ENCODE measurements around the gene PLB1. TPM values are rescaled to one million over a fixed set of nuclear protein-coding genes. Genes with fewer than 3 reads are reported as not detected.

PLB1 gene
- total RNA-seq, 2 experiments from 2014 or later, result 0.25 to 0.50 TPM

DNA sequence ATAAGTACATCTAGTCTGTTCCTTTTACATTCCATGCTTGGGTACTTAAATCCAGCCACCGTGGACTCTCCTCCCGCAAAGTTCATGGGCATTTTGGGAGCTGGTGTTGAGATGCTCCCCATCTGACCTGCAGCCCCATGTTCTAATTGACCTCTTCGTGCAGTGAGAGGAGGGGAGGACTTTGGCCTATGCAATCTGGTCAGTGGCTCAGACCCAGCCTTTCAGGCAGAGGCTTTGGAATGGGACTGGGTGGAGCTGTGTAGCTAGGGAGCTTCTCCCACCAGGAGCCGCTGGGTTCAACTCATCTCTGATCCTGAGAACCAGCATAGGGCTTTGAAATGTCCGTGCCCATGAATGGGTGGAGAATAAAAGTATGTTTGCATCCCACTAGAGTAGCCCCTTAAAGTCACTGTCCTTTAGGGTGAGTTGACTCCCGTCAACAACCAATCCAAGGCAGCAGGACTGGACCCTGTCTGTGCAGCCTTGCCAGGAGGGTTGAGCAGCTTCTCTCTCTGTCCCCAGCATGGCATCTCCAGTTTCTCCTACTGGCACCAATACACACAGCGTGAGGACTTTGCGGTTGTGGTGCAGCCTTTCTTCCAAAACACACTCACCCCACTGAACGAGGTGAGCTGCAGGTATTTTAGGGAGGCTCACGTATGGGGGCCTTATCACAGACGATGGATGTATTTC, 135.8 kb downstream of the PLB1 start:
- Mint-ChIP-seq H3K4me3 (no peak overlapping the region), H3K27me3 (no peaks in the 10 kb centered on the region), H3K27ac (no peak overlapping the region), H3K9me3 (no peaks in the 10 kb centered on the region), H3K36me3 (ENCODE audit: low read depth) (no peaks in the 10 kb centered on the region), H3K4me1 (ENCODE audit: low read depth) (peaks cover 15% of the 10 kb centered on the region)
- POLR2A ChIA-PET, result interaction anchor here (1.2 to 2.2 kb wide), 2 partner anchors 10 to 51 kb away, joined by 5 to 8 read pairs; no protein-coding TSS in a partner anchor
- DNase-seq (no peak), ATAC-seq (no peak)
- CTCF ChIA-PET, result interaction anchor here (1.9 to 2.2 kb wide), 2 partner anchors 37 to 65 kb away, joined by 8 to 10 read pairs; no protein-coding TSS in a partner anchor
- intact Hi-C loops (cut with micrococcal nuclease), result no loop called here
- TF ChIP-seq, protein P1, sequence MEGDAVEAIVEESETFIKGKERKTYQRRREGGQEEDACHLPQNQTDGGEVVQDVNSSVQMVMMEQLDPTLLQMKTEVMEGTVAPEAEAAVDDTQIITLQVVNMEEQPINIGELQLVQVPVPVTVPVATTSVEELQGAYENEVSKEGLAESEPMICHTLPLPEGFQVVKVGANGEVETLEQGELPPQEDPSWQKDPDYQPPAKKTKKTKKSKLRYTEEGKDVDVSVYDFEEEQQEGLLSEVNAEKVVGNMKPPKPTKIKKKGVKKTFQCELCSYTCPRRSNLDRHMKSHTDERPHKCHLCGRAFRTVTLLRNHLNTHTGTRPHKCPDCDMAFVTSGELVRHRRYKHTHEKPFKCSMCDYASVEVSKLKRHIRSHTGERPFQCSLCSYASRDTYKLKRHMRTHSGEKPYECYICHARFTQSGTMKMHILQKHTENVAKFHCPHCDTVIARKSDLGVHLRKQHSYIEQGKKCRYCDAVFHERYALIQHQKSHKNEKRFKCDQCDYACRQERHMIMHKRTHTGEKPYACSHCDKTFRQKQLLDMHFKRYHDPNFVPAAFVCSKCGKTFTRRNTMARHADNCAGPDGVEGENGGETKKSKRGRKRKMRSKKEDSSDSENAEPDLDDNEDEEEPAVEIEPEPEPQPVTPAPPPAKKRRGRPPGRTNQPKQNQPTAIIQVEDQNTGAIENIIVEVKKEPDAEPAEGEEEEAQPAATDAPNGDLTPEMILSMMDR (IDR thresholded peaks at IDR 0.05), result no peak

DNA sequence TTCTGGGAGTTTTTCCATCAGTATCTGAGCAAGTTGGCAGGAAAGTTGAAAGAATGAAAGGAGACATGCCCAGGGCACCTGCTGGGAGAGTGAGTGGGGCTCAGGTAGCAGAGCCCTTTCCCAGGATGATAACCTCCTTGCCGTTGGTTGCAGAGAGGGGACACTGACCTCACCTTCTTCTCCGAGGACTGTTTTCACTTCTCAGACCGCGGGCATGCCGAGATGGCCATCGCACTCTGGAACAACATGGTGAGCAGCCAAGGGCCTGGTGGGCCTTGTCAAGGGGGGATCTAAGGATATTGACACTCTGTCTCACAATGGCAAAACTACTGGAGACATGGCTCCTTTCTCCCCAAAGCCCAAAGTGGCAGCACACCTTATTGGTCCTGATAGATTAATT, 136.9 kb downstream of the PLB1 start:
- intact Hi-C loops (cut with micrococcal nuclease), result no loop called here
- POLR2A ChIA-PET, result no interaction called here

DNA sequence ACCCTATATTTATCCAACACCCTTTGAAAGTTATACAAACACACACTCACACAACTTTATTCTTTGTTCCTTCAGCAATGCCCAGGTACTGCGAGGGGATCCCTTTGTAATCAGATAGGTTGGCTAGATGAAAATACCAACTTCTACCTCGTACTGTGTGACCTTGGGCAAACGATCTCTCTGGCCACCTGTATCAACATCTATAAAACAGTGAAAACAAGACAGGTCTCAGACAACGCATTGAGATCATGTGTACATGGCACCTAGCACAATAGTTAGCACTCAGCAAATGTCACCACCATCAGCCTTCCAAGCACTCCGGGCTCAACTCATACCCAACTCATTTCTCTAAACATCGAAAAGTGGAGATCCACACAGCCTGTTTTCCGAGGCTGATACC, 137.3 kb downstream of the PLB1 start:
- Mint-ChIP-seq H3K27me3 (no peaks in the 10 kb centered on the region), H3K36me3 (ENCODE audit: low read depth) (no peaks in the 10 kb centered on the region), H3K27ac (no peak overlapping the region), H3K4me3 (no peak overlapping the region), H3K9me3 (no peaks in the 10 kb centered on the region), H3K4me1 (ENCODE audit: low read depth) (peaks cover 4% of the 10 kb centered on the region)
- CTCF ChIA-PET, result interaction anchor here (1.1 kb wide), 1 partner anchor 39 kb away, joined by 7 read pairs; no protein-coding TSS in a partner anchor
- DNase-seq (no peak), ATAC-seq (no peak)
- intact Hi-C loops (cut with micrococcal nuclease), result no loop called here
- TF ChIP-seq, protein P1 (IDR thresholded peaks at IDR 0.05), result no peak
- POLR2A ChIA-PET, result no interaction called here

More for the DNA sequence above, 136.9 kb downstream of the PLB1 start:
- TF ChIP-seq, protein P1 (IDR thresholded peaks at IDR 0.05), result no peak
- peaks cover 4% of the 10 kb centered on the region for H3K4me1 Mint-ChIP-seq (ENCODE audit: low read depth)
- no peak overlapping the region for H3K4me3 Mint-ChIP-seq
- H3K27ac Mint-ChIP-seq, result no peak overlapping the region
- H3K36me3 Mint-ChIP-seq (ENCODE audit: low read depth), result no peaks in the 10 kb centered on the region
- DNase-seq (no peak), ATAC-seq (no peak)
- CTCF ChIA-PET, result no interaction called here
- H3K27me3 Mint-ChIP-seq, result no peaks in the 10 kb centered on the region
- no peaks in the 10 kb centered on the region for H3K9me3 Mint-ChIP-seq

DNA sequence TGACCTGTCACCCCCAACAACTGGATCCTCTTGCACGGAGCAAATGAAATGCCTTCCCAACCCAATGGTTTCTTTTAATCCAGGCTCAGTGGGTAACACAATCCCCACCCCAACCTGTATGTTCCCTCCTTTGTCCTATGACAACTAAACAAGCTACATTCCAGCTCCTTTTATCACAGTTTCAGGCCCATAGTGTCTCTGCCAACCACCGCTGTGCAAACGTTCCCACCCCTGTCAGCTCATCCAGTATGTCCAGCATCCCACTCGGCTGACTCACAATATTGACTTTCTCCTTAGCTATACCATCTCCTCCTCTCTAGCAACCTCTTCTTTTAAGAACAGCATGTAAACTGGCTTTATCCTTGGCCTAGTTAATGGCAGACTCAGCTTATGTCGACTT, 137.9 kb downstream of the PLB1 start:
- POLR2A ChIA-PET, result no interaction called here
- Mint-ChIP-seq H3K27me3 (no peaks in the 10 kb centered on the region), H3K4me1 (ENCODE audit: low read depth) (peaks cover 8% of the 10 kb centered on the region), H3K36me3 (ENCODE audit: low read depth) (no peaks in the 10 kb centered on the region), H3K9me3 (no peaks in the 10 kb centered on the region), H3K27ac (no peak overlapping the region), H3K4me3 (no peak overlapping the region)
- TF ChIP-seq, protein P1 (IDR thresholded peaks at IDR 0.05), result no peak
- DNase-seq, result no peak
- CTCF ChIA-PET, result interaction anchor here (1.1 kb wide), 1 partner anchor 40 kb away, joined by 7 read pairs; no protein-coding TSS in a partner anchor
- ATAC-seq, result no peak
- intact Hi-C loops (cut with micrococcal nuclease), result no loop called here

DNA sequence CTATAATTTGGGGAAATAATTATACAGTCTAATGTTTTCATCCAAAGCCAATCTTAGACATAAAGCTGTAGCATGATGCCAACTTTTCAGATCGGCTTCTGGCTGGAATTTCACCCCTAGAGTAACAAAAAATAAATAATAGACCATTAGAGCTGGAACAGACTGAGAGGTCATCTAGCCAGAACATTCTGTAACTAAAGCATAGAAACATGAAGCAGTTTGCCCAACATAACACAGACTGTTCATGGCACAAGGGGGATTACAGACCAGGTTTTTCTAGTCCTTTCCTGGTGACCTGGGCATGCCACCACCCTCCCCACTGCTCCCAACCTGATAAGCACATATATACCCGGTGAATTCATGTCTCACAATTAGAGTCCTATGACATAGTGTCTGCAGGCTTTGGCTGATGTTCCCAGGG, 139.3 kb downstream of the PLB1 start:
- no peak overlapping the region for H3K4me3 Mint-ChIP-seq
- ATAC-seq, result no peak
- no peaks in the 10 kb centered on the region for H3K36me3 Mint-ChIP-seq (ENCODE audit: low read depth)
- no peak for DNase-seq
- H3K27me3 Mint-ChIP-seq, result no peaks in the 10 kb centered on the region
- TF ChIP-seq, protein P1 (IDR thresholded peaks at IDR 0.05), result no peak
- H3K9me3 Mint-ChIP-seq, result no peaks in the 10 kb centered on the region
- CTCF ChIA-PET, result interaction anchor here (1.0 to 1.9 kb wide), 2 partner anchors 11 to 40 kb away, joined by 3 to 5 read pairs; no protein-coding TSS in a partner anchor
- intact Hi-C loops (cut with micrococcal nuclease), result no loop called here
- POLR2A ChIA-PET, result interaction anchor here (0.6 to 1.3 kb wide), 3 partner anchors 8 to 48 kb away, joined by 3 to 4 read pairs (median 3); no protein-coding TSS in a partner anchor
- no peak overlapping the region for H3K27ac Mint-ChIP-seq
- H3K4me1 Mint-ChIP-seq (ENCODE audit: low read depth), result peaks cover 17% of the 10 kb centered on the region
